GM19455 (cell line): ENCODE results near the gene CAP2.

Experiments used
- ATAC-seq: cut with Tn5 transposase; IDR thresholded peaks from one replicate; pipeline ENCODE4 v1.9.1; 2021; ENCODE audit not compliant: unreplicated experiment

CAP2 gene

GRCh38 chr6:17472653-17473183 lies 79.3 kb downstream of the CAP2 start:
- ATAC-seq: no peak

- no peak for ATAC-seq
Measured at GRCh38 chr6:17473554-17473953, 80.2 kb downstream of the CAP2 start.

- ATAC-seq: no peak
Measured at GRCh38 chr6:17474289-17474688, 80.9 kb downstream of the CAP2 start.

GRCh38 chr6:17475606-17476244 lies 82.3 kb downstream of the CAP2 start:
- no peak for ATAC-seq

GRCh38 chr6:17476511-17476910 lies 83.1 kb downstream of the CAP2 start:
- ATAC-seq: no peak

GRCh38 chr6:17477356-17477755 lies 84.0 kb downstream of the CAP2 start:
- ATAC-seq: no peak

- no peak for ATAC-seq
Measured at GRCh38 chr6:17478223-17478907, 85.0 kb downstream of the CAP2 start.

- no peak for ATAC-seq
Measured at GRCh38 chr6:17478946-17479345, 85.6 kb downstream of the CAP2 start.

- ATAC-seq: no peak
Measured at GRCh38 chr6:17480476-17480875, 87.1 kb downstream of the CAP2 start.

- ATAC-seq: no peak
Measured at GRCh38 chr6:17482711-17483110, 89.3 kb downstream of the CAP2 start.

- no peak for ATAC-seq
Measured at GRCh38 chr6:17483391-17484016, 90.1 kb downstream of the CAP2 start.

GRCh38 chr6:17484201-17484849 lies 90.9 kb downstream of the CAP2 start:
- no peak for ATAC-seq

- no peak for ATAC-seq
Measured at GRCh38 chr6:17485181-17485580, 91.8 kb downstream of the CAP2 start.

GRCh38 chr6:17485946-17486345 lies 92.6 kb downstream of the CAP2 start:
- no peak for ATAC-seq

- no peak for ATAC-seq
Measured at GRCh38 chr6:17486680-17487079, 93.3 kb downstream of the CAP2 start.

- ATAC-seq: no peak
Measured at GRCh38 chr6:17490724-17491123, 97.3 kb downstream of the CAP2 start.

GRCh38 chr6:17491416-17492142 lies 98.2 kb downstream of the CAP2 start:
- ATAC-seq: no peak

- ATAC-seq: no peak
Measured at GRCh38 chr6:17492350-17492749, 99.0 kb downstream of the CAP2 start.

GRCh38 chr6:17493286-17493685 lies 99.9 kb downstream of the CAP2 start:
- no peak for ATAC-seq

- no peak for ATAC-seq
Measured at GRCh38 chr6:17494177-17494576, 100.8 kb downstream of the CAP2 start.

- no peak for ATAC-seq
Measured at GRCh38 chr6:17494919-17495318, 101.5 kb downstream of the CAP2 start.
